Kidney glomerular epithelial cell (primary cell): ENCODE results near the gene TRIM32.

Experiments
- DNase-seq: peaks from one replicate; lab custom pipeline; 2025; lab: John Stamatoyannopoulos, UW

Gene TRIM32, protein sequence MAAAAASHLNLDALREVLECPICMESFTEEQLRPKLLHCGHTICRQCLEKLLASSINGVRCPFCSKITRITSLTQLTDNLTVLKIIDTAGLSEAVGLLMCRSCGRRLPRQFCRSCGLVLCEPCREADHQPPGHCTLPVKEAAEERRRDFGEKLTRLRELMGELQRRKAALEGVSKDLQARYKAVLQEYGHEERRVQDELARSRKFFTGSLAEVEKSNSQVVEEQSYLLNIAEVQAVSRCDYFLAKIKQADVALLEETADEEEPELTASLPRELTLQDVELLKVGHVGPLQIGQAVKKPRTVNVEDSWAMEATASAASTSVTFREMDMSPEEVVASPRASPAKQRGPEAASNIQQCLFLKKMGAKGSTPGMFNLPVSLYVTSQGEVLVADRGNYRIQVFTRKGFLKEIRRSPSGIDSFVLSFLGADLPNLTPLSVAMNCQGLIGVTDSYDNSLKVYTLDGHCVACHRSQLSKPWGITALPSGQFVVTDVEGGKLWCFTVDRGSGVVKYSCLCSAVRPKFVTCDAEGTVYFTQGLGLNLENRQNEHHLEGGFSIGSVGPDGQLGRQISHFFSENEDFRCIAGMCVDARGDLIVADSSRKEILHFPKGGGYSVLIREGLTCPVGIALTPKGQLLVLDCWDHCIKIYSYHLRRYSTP

DNA sequence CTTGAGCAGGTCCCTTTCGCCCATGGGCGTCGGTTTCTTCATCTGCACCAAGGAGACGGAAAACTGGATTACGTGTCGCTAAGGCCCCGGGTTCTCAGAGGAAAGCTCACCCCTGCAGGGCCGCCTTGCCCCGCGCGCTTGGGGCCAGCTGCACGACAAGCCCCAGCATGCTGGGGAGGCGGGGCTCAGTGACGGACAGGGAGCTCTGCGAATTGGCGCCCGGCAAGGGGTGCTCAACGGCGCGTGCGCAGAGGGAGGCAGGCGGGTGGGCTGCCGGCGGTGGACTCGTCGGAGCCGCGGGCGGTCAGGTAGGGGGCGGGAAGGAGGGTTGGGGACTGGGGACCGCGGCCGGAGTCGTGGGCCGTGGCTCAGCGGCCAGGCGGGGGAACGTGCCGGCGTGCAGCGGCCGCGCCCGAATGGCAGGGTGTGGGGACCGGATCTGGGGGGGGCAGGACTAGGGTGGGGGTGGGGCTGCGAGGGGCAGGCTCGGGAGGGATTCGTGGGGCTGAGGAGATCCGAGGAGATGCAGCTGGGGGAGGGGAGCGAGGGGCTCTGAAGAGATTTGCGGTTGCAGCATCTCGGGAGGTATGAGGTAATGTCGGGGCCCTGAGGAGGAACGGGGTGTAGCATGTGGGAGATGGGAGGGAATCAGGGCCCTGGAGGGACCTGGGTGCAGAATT lies at the start of gene TRIM32:
Gene TRIM32 (plus strand): TSS at position 232 of the 680 bp plus-strand sequence. CDS start 10,438 bp downstream, outside the sequence.
- DNase-seq = peak; percentile 37

DNA sequence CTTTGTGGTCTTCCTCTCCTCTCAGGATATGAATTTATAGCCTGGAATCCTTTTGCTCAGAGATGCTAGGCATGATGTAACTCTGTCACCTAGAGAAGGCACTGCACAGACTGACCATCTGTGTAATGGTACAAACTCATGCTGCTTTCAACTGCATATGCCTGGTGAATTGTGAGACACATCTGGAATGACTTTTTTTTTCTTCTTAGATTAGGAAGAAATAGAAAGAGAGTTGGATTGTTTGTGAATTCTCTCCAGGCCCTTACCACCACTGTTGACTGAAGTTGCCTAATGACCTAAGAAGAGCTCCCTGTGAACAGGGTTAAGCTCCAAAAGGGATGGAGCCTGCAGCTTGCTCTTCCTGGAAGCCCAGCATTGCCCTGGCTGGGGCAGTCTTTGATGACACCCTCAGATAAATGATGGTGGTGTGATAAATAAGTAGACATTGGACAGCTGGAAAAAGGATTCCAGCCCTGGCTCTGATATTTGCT lies 47.8 kb upstream of the TRIM32 start:
- DNase-seq = no peak

DNA sequence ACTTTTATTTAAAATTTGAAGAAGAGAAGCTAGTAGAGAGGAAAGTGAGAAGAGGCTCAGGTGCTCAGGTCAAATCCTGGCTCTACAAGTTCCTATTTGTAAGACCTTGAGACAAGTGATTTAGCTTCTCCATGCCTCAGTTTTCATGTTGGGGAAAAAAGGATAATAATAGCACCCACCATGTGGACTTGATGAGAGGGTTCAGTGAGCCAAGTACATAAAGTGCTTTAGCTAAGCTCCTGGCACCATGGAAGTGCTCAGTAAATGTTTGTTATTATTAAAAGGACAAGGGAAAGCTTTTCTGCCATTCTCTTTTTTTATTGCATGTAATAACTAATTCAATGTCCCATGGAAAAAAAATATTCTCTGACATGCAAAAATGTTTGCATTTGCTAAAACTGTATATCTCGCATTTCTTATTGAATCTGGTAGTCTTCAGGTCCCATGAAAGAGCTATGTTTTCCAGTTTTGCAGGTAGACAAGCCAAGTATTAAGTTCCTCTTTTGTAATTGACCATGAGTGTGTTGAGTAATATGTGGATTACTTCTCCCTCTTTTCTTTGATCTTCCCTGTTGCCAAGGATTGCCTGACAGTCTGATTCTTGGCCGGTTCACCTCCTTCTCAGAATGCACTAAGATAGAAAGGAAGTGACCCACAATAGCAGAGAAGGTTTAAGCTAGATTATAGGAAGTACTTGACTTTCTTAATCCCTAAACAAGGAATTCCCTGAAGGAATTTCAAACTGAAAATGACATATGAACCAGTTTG lies 45.6 kb upstream of the TRIM32 start:
- DNase-seq = no peak

DNA sequence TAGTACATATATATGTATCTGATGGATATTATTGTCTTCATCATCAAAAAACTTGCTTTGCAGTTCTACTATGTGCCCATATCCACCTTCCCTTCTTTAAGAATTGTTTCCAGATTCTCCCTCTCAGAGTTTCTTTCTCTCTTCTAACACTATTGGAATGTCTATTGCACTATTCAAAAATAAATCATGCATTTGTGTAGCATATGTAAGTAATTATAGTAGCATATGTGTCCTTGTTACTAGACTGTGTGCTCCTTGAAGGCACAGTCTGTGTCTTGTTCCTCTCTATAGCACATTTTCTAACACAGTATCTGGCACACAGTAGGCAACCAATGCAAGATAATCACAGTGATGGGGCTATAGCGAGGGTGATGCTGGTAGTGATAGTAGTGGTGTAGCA lies 43.4 kb upstream of the TRIM32 start:
- no peak for DNase-seq

DNA sequence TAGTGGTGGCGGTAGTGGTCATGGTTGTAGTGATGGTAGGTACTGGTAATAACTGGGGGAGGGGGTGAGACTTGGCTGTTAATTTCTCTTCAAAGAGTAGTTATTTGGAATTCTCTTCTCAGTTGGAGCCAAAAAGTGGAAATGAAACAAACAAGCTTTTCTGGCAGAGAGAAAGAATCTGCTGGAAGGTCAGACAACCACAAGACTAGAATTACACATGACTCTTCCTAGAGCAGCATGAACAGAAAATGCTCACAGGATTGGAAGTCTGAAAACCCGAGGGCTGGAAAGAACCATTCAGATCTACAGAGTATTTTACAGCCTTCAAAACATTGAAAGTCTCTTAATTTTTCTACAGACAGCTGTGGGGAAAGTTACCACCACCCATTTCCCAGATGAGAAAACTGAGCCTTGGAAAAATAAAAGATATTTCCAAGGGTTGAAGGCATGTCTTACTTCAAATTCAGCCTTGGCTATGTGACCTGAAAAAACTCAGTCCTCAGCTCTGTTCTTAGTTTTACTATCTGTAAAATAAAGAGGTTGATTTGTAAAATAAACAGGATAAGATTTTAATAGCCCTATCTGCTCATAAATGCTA lies 42.9 kb upstream of the TRIM32 start:
- no peak for DNase-seq

DNA sequence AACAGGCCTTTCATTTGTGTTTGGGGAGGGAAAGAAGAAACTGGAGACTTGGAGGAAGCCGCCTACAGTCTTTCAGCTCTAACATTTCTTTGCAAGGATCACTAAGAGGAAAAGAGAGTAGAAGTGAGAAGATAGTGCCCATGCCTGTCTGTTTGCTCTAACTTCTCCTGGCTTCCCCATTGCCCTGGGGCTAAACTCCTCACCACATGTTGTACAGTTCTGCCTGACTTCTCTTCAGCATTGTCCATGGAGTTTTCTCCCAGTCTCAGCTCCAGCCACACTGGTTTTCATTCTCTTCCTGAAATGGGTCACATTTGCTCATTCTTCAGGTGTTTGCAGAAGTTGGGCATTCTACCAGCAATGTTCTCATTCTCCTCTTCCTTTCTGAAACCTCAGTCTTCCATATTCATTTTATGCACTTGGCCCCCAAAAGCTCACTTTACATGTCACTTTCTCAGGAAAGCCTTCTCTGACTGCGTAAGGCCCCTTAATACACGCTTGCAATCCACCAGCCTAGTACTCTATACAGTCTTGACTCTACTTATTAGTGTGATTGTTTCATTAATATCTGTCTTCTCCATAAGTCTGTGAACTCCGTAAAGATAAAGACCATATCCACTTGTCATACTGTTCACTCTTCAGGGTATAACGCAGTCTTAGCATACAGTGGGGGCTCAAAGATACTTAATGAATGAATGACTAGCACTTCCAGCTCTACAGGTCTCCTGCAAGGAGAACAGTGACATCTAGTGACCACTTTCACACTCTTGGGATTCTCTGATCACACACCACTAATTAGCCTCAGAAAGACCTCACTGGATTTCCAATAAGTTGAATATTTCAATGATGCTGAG lies 40.2 kb upstream of the TRIM32 start:
- peak; percentile 11 for DNase-seq

DNA sequence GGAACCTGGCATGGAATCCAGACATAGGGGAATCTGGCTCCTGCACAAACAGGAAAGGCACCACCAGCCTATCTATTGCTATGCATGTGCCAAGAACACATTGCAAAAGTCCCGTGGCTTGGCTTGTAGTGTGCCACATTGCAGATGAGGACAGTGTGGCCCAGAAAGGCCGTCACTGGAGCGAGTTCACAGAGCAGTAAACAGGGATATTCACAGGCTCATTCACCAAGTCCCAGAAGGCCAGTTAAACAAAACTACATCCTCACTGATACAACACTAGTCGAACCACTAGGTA lies 39.6 kb upstream of the TRIM32 start:
- no peak for DNase-seq

DNA sequence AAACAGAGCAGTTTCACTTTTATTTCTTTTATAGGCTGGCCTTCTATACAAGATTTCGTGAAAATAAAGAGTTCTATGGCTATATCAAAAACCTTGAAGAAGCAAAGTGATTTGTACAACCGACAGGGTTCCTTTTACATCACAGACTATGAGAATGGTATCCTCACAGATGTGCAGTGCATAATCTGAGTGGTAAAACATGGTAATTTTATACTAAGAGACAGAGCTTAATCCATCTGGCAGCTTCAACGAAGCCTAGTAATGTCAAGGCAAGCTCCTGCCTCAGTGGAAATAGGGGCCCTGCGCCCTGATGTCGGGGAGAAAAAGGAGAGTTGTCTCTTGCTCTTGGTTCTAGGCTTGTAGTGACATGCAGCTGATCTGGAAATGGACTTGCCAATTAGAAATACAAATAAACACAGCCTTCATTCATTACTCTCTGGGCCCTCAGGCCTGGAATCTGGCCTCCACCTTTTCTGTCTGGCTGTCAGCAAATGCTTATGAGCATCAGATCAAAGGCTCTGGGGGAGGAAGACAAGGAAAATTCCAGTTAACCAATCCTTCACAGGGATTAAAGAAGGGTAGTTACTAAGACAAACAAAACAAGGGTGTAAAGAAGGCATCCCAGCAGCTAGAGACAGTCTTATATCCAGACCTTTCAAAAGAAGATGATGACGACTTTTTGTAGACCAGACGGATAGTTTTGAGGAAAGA lies 33.6 kb upstream of the TRIM32 start:
- no peak for DNase-seq

DNA sequence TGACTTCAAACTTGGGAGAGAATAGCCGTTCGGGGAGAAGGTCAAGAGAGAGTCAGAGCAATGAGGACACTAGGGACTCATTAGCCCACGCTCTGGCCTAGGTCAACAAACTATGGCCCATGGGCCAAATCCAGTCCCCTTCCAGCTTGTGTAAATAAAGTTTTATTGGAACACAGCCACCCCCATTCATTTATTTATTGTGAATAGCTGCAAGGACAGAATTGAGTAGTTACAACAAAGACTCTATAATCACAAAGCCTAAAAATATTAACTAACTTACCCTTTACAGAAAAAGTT lies 33.1 kb upstream of the TRIM32 start:
- no peak for DNase-seq

DNA sequence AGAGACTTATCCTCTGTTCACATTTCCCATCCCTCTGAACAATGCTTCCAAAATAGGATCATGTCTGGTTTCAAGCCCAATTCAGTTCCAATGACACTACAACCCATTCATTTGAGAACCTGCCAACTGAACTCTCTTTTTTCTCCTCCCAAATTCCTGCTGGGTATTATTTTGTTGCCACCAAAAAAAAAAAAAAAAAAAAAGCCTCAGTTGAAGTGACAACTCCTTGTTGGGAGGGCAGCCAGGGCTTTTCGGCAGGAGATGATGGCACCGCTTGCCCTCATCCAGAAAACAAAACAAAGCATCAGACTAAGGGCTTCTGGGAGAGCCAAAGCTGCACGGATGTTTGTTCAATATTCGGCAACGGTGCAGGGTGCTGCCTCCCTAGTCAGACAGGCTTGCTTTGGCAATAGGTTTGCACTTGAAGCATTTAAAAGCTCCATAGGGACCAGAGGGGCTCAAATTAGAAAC lies 30.6 kb upstream of the TRIM32 start:
- no peak for DNase-seq

DNA sequence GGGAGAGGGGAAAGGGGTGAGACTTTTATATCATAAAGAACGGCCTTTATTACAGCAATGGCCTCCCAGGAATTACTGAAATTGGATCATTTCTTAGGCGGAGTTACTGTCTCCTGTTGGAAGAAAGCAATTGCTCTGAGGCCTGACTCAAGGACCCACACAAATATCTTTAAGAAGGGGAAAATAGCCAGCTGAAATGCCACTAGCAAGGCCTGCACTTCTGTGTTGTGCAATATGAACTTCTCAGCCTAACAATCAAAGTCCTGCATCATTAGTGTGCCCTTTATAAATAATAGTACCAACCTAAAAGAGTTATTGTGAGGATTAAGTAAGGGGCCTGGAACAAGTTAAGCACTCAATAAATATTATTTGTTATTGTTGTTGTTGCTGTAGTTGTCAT lies 30.1 kb upstream of the TRIM32 start:
- DNase-seq = no peak

DNA sequence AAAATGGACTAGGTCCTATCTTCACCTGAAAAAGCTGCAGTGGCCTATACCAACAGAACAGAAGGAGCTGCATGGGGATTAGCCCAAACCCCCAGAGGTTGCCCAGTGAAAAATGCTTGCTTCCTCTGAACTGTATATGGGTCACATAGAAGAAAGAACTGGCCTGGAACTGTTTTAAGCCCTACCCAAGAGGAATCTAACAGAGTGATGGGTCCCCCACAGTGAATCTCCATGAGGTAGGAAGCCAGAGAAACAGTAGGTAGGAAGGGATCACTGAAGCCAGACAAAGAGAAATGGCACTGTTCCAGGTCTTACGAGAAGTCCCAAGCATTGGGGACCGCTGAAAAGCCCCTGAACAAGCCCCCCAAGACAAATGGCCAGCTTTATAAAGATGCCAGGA lies 28.8 kb upstream of the TRIM32 start:
- DNase-seq = no peak

DNA sequence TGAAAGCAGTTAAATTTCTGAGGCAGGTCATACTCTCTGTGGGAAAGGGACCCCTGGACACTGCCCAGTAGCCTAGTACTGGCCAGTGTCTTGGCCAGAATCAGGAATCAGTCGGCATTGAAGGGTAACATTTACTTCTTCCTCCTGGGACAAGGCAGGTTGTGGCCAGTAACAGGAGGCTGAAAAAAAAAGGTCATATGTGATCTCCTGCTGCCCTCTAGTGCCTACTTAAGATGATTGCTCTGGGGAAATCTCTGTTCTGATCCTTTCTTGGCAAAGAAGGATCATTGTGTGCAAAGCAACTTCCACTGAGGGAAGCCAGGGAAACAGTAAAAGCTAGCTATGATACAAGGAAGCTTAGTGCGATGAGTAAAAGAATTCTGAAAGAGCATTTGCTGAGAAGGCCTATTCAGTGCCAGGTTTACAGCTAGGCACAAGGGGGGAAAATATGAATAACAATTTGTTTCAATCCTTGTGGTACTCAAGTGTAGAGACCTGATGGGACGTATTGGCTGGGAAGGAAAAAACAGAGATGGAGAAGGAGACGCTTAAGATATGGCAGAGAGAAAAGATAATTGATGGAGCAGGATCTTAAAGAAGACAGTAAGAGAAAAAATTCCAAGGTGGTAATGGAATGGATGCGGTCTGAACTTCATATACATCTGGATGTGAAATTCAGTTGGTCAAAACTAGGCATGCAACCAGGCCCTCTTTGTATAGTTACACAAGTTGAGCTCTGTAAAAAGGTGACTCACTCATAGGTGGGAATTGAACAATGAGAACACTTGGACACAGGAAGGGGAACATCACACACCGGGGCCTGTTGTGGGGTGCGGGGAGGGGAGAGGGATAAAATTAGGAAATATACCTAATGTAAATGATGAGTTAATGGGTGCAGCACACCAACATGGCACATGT lies 25.8 kb upstream of the TRIM32 start:
- DNase-seq = peak; percentile 87

DNA sequence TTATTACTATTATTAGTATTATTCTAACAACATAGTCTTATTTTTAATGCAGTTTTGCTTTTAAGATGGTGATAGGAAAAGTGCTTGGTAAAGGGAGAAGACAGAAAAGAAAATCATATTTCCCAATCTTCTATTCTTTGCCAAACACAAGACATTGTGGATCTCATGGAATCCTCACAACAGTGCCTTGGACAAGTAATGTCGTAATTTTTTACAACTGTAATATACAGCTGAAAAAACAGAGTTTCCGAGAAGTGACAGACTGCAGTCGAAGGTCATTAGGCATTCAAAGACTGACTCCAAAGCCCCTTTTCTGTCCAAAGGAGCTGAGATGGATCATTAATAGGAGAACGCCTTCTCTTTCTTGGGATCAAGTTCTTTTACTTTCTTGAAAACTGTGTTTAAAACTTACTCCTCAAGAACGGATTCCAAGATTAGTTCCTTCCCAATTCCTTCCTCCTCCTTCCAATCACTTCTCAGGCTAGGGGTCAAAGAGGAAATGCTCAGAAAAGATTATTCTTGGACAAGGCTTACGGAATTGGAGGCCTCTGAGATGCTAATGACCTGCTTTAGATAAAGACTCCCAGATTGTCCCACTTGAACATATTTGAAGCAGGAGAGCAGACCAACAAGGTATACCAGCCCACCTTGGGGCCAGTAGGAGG lies 24.3 kb upstream of the TRIM32 start:
- DNase-seq = no peak

DNA sequence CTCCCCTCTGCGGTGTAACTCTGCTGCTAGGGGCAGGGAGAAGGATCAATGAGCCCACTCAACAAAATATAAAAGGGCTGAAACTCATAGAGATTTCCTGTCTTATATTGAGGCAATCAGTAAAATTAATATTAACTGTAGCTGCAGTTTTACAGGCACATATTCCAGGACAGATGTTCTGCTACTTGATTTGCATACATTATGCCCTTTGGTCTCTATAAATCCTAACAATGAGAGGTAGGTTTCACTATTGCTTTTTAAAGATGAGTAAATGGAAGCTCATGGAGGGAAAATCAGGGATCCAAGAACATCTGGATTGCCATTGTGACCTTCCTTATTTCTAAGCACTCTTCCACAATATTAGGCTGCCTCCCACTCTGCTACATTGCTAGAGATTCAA lies 23.5 kb upstream of the TRIM32 start:
- no peak for DNase-seq

DNA sequence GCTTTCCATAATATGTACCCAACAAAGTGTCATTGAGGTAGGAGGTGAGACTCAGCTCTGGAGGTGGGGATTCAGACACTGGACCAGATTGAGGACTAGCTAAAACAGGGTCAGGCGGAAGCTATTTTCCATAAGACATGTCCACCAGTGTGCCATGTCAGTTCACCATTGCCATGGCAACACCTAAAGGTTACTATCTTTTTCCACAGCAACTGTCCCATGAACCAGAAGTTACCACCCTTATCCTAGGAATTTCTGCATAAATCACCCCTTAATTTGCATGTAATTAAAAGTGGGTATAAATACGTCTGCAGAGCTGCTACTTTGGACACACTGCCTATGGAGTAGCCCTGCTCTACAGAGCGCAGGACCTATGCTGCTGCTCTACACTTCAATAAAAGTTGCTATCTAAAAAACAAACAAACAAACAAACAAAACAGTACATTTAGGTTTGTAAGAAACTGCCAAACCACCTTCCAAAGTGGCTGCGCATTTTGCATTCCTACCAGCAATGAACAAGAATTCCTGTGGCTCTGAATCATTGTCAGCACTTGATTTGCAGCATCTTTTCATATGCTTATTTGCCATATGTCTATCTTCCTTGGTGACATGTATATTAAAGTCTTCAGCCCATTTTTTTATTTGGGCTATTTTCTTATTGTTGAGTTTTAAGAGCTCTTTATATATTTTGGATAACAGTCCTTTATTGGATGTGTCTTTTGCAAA lies 18.0 kb upstream of the TRIM32 start:
- no peak for DNase-seq

DNA sequence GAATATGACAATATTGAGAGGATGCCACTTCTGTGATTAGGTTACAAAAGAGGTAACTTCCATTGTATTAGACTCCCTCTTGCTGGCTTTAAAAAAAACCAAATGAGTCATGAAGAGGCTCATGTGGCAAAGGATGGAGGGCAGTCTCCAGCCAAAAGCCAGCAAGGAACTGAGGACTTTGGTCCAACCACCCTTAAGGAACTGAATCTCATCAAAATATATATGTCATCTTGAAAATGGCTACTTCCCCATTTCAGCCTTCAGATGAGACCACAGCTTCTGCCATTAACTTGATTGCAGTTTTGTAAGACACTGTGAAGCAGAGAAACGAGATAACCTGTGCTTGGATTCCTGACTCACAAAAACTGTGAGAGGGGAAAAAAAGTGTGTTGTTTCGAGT lies 15.5 kb upstream of the TRIM32 start:
- DNase-seq = no peak

DNA sequence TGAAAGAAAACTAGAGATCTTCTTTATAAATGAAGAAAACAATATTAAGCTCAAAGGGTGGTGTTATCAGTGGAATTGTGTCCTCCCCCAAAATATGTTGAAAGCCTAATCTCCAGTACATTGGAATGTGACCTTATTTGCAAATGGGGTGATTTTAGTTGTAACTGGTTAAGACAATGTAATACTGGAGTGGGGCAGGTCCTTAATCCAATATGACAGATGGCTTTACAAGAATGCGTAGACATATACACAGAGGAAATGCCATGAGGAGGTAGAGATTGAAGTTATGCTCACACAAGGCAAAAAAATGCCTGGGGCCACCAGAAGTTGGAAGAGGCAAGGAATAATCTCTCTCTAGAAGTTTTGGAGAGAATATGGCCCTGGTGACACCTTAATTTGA lies 13.7 kb upstream of the TRIM32 start:
- DNase-seq = no peak
